Subcutaneous abdominal adipose tissue (tissue), 5 donors: ENCODE results near the gene SNAP29.

ENCODE experiments used
- H3K27ac ChIP-seq: one replicate; pipeline ENCODE4 v1.7.0; 2013; ENCODE audit warnings: low read depth, mild to moderate bottlenecking, inconsistent platforms, low read length, moderate library complexity
- H3K27me3 ChIP-seq, 5 donors: one replicate each; pipeline ENCODE4 v1.7.0; 2013; ENCODE audit warnings: low read length in 5 of 5, inconsistent platforms in 1 of 5; ENCODE audit not compliant: control insufficient read depth in 5 of 5, insufficient read depth in 4 of 5
- H3K36me3 ChIP-seq, 5 donors: one replicate each; pipeline ENCODE4 v1.7.0; 2013; ENCODE audit warnings: low read length in 5 of 5; ENCODE audit not compliant: control insufficient read depth in 5 of 5, insufficient read depth in 5 of 5
- H3K4me1 ChIP-seq, 5 donors: one replicate each; pipeline ENCODE4 v1.7.0; 2013; ENCODE audit warnings: low read length in 5 of 5, mild to moderate bottlenecking in 3 of 5, moderate library complexity in 1 of 5; ENCODE audit not compliant: control insufficient read depth in 5 of 5, insufficient read depth in 5 of 5
- H3K4me3 ChIP-seq, 5 donors: one replicate each; pipeline ENCODE4 v1.7.0; 2013; ENCODE audit warnings: low read length in 5 of 5, low read depth in 1 of 5
- H3K9ac ChIP-seq, 5 donors: one replicate each; pipeline ENCODE4 v1.7.0; 2013; ENCODE audit warnings: low read length in 5 of 5, mild to moderate bottlenecking in 4 of 5, moderate library complexity in 3 of 5
- H3K9me3 ChIP-seq, 5 donors: one replicate each; pipeline ENCODE4 v1.7.0; 2013; ENCODE audit warnings: low read length in 5 of 5; ENCODE audit not compliant: control insufficient read depth in 5 of 5
- donor health status: healthy.
- donor health status: healthy.
- donor health status: healthy.
- donor health status: healthy.
- donor health status: healthy.

The SNAP29 gene

GRCh38 chr22:20852076-20852475 lies 6.7 kb upstream of the SNAP29 start:
- H3K27ac ChIP-seq, result no peak overlapping the region
- H3K36me3 ChIP-seq, result no peaks in the 10 kb centered on the region
- H3K9me3 ChIP-seq, result no peaks in the 10 kb centered on the region
- H3K27me3 ChIP-seq, result no peaks in the 10 kb centered on the region
- H3K4me1 ChIP-seq, result peaks cover 2 to 13% (median 7%) of the 10 kb centered on the region in 5 donors
- H3K4me3 ChIP-seq, result no peak overlapping the region
- H3K9ac ChIP-seq, result peak overlapping the region in 1 of 5 donors; percentile 2

GRCh38 chr22:20852503-20852902 lies 6.3 kb upstream of the SNAP29 start:
- Histone ChIP-seq H3K4me3 (no peak overlapping the region), H3K9ac (no peak overlapping the region), H3K27ac (no peak overlapping the region), H3K4me1 (peaks cover 5 to 18% (median 11%) of the 10 kb centered on the region in 5 donors), H3K36me3 (no peaks in the 10 kb centered on the region), H3K27me3 (no peaks in the 10 kb centered on the region), H3K9me3 (no peaks in the 10 kb centered on the region)

DNA sequence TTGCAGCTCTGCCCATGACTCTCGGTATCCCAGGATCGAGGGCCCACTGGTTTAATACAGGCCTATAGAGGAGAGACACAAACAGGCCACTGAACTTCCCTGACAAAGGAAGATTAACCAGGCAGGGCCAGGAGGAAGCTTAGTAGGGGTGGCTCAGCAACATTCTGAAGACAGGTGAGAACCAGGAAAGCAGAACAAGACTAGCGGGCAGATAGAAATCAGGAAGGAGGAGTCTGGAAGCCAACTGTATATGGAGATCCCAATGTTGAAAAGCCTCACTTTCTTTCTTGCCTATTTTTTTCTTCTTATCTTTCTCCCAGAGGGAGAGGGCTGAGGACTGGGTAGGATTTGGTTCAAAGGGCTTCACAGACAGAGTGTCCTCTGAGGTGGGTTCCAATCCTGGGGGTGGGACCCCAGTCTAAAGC lies 5.6 kb upstream of the SNAP29 start:
- no peak overlapping the region for H3K27ac ChIP-seq
- H3K9me3 ChIP-seq, result no peaks in the 10 kb centered on the region
- no peak overlapping the region for H3K9ac ChIP-seq
- H3K27me3 ChIP-seq, result no peaks in the 10 kb centered on the region
- H3K4me3 ChIP-seq, result no peak overlapping the region
- no peaks in the 10 kb centered on the region for H3K36me3 ChIP-seq
- H3K4me1 ChIP-seq, result peaks cover 8 to 24% (median 18%) of the 10 kb centered on the region in 5 donors

GRCh38 chr22:20857247-20857643 lies 1.6 kb upstream of the SNAP29 start:
- H3K27me3 ChIP-seq, result no peaks in the 10 kb centered on the region
- no peaks in the 10 kb centered on the region for H3K9me3 ChIP-seq
- peaks cover 7 to 41% (median 36%) of the 10 kb centered on the region in 5 donors for H3K4me1 ChIP-seq
- peak overlapping the region in 1 of 5 donors; percentile 76 for H3K9ac ChIP-seq
- peak overlapping the region; percentile 83 to 91 (median 88) for H3K4me3 ChIP-seq
- no peak overlapping the region for H3K27ac ChIP-seq
- no peaks in the 10 kb centered on the region for H3K36me3 ChIP-seq

DNA sequence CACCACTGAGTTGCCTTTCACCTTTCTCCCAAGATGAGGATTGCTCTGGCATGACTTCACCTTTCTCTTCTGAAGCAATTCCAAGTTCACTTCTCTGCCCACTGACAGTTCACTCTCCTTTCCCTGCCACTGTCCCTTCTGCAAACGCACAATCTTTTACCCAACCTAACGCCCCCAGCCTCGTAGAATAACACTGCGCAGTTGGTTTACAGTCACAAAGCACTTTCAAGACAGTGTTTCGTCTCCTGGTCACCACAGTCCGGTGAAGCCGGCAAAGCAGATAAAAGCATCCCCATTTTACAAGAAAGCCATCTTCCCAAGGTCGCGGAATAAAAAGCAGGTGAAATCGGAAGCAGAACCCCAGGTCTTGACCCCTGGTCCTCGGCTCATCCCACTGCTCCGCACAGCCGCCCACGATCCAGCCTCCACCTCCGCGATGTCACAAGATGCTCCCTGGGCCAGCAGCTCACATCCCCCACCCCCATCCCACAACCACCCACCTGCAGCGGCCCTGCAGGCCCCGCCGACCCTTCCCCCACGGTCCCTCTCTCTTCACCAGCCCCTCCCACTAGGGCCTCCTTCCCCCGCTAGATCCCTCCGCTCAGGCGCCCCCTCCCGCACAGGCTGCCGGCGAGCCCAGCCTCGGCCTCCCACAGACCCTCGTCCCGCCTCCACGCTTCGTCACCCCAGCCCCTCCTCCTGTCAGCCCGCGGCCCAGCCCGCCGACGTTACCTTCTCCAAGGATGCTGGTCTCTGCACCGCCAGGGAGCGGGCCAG lies 781 bp upstream of the SNAP29 start:
- Histone ChIP-seq H3K27me3 (no peaks in the 10 kb centered on the region), H3K4me3 (peak overlapping the region; percentile 83 to 91 (median 88)), H3K9ac (peak overlapping the region; percentile 48 to 81 (median 74)), H3K36me3 (peaks cover 0 to 7% (median 0%) of the 10 kb centered on the region in 5 donors), H3K9me3 (no peaks in the 10 kb centered on the region), H3K27ac (peak overlapping the region; percentile 74), H3K4me1 (peaks cover 6 to 48% (median 36%) of the 10 kb centered on the region in 5 donors)

- no peaks in the 10 kb centered on the region for H3K9me3 ChIP-seq
- H3K9ac ChIP-seq, result peak overlapping the region; percentile 64 to 93 (median 82)
- peak overlapping the region; percentile 73 to 91 (median 88) for H3K4me3 ChIP-seq
- peak overlapping the region; percentile 80 for H3K27ac ChIP-seq
- peaks cover 3 to 11% (median 10%) of the 10 kb centered on the region in 5 donors for H3K36me3 ChIP-seq
- H3K27me3 ChIP-seq, result no peaks in the 10 kb centered on the region
- H3K4me1 ChIP-seq, result peaks cover 6 to 59% (median 38%) of the 10 kb centered on the region in 5 donors
These were observed 808 bp downstream of the SNAP29 start for GRCh38 chr22:20859615-20860014.

DNA sequence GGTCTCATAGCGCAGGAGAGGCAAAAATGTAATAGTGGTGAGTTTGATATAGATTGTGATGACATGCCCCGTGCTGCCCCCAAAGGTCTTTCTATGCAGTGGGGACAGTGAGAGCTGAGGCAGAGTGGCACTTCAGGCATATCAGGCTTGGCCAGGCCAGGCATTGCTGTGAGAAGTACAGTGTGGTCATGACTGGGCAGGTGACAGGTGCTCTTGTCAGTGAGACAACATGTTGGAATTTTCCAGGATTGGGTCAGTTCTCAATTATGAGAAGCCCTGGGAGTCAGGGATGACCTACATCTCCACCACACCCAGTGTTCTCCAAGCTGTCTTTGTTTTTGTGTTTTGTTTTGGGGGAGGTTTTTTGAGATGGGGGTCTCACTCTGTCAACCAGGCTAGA lies 3.7 kb downstream of the SNAP29 start:
- Histone ChIP-seq H3K9me3 (no peaks in the 10 kb centered on the region), H3K27ac (no peak overlapping the region), H3K27me3 (no peaks in the 10 kb centered on the region), H3K9ac (peak overlapping the region in 1 of 5 donors; percentile 35), H3K36me3 (peaks cover 3 to 20% (median 17%) of the 10 kb centered on the region in 5 donors), H3K4me3 (no peak overlapping the region), H3K4me1 (peaks cover 9 to 58% (median 39%) of the 10 kb centered on the region in 5 donors)

DNA sequence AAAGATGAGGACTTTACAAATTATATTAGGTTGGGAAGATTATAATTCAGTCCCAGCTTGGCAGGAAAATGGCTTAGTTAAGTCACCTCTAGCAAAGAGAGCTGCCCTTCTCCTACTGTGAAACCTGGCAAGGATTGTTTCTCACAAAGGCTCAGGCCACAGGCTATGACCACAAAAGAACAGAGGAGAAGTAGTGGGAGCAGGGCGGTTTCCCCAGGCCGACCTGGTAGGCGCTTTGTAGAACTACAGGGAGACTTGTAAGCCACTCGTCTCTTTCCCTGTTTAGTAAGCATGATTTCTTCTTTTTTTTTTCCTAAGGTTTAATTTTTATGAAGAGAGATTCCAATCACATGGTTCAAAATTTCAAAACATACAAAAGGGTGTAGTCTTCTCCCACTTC lies 4.6 kb downstream of the SNAP29 start:
- Histone ChIP-seq H3K9me3 (no peaks in the 10 kb centered on the region), H3K36me3 (peaks cover 3 to 20% (median 17%) of the 10 kb centered on the region in 5 donors), H3K9ac (no peak overlapping the region), H3K4me3 (no peak overlapping the region), H3K4me1 (peaks cover 6 to 60% (median 39%) of the 10 kb centered on the region in 5 donors), H3K27me3 (no peaks in the 10 kb centered on the region), H3K27ac (no peak overlapping the region)

GRCh38 chr22:20864186-20864908 lies 5.5 kb downstream of the SNAP29 start:
- H3K27ac ChIP-seq, result no peak overlapping the region

GRCh38 chr22:20865331-20865730 lies 6.5 kb downstream of the SNAP29 start:
- Histone ChIP-seq H3K4me1 (peaks cover 6 to 51% (median 27%) of the 10 kb centered on the region in 5 donors), H3K27me3 (no peaks in the 10 kb centered on the region), H3K36me3 (peaks cover 3 to 27% (median 21%) of the 10 kb centered on the region in 5 donors), H3K9ac (no peak overlapping the region), H3K9me3 (no peaks in the 10 kb centered on the region), H3K4me3 (no peak overlapping the region), H3K27ac (no peak overlapping the region)

More at GRCh38 chr22:20864186-20864908, 5.5 kb downstream of the SNAP29 start:
- Histone ChIP-seq H3K4me3 (no peak overlapping the region), H3K9me3 (no peaks in the 10 kb centered on the region), H3K27me3 (no peaks in the 10 kb centered on the region), H3K4me1 (peaks cover 6 to 61% (median 36%) of the 10 kb centered on the region in 5 donors), H3K9ac (peak overlapping the region in 1 of 5 donors; percentile 21), H3K36me3 (peaks cover 3 to 24% (median 17%) of the 10 kb centered on the region in 5 donors)
